ENCODE measurements around the gene SH2B3.

Gene SH2B3

GRCh38 chr12:111454311-111454710 lies 48.6 kb downstream of the SH2B3 start:
- Histone ChIP-seq H3K9me3 (ENCODE audit: severe bottlenecking) (no peaks in the 10 kb centered on the region), H3K27me3 (ENCODE audit: insufficient read depth, low read depth, severe bottlenecking) (no peaks in the 10 kb centered on the region), H3K4me3 (ENCODE audit: low read depth, low read length) (no peak overlapping the region), H3K27ac (no peak overlapping the region), H3K36me3 (peaks cover 50% of the 10 kb centered on the region)
- no peak for DNase-seq
- TF ChIP-seq CTCF (IDR thresholded peaks at IDR 0.05; ENCODE audit: low read depth, low read length) = no peak

GRCh38 chr12:111454716-111455447 lies 49.2 kb downstream of the SH2B3 start:
- H3K27me3 ChIP-seq (ENCODE audit: insufficient read depth, low read depth, severe bottlenecking) = no peaks in the 10 kb centered on the region
- H3K36me3 ChIP-seq = peaks cover 50% of the 10 kb centered on the region
- H3K9me3 ChIP-seq (ENCODE audit: severe bottlenecking) = no peaks in the 10 kb centered on the region
- TF ChIP-seq CTCF (IDR thresholded peaks at IDR 0.05; ENCODE audit: low read depth, low read length) = no peak
- no peak for DNase-seq
- no peak overlapping the region for H3K4me3 ChIP-seq (ENCODE audit: low read depth, low read length)
- no peak overlapping the region for H3K27ac ChIP-seq

- no peaks in the 10 kb centered on the region for H3K27me3 ChIP-seq (ENCODE audit: insufficient read depth, low read depth, severe bottlenecking)
- H3K9me3 ChIP-seq (ENCODE audit: severe bottlenecking) = no peaks in the 10 kb centered on the region
- DNase-seq = no peak
- TF ChIP-seq CTCF (IDR thresholded peaks at IDR 0.05; ENCODE audit: low read depth, low read length) = no peak
- peaks cover 46% of the 10 kb centered on the region for H3K36me3 ChIP-seq
- H3K27ac ChIP-seq = no peak overlapping the region
- H3K4me3 ChIP-seq (ENCODE audit: low read depth, low read length) = no peak overlapping the region
These were observed 50.0 kb downstream of the SH2B3 start for GRCh38 chr12:111455448-111456320.

- H3K27me3 ChIP-seq (ENCODE audit: insufficient read depth, low read depth, severe bottlenecking) = no peaks in the 10 kb centered on the region
- no peak overlapping the region for H3K27ac ChIP-seq
- TF ChIP-seq CTCF (IDR thresholded peaks at IDR 0.05; ENCODE audit: low read depth, low read length) = no peak
- peaks cover 50% of the 10 kb centered on the region for H3K36me3 ChIP-seq
- no peaks in the 10 kb centered on the region for H3K9me3 ChIP-seq (ENCODE audit: severe bottlenecking)
- DNase-seq = no peak
- no peak overlapping the region for H3K4me3 ChIP-seq (ENCODE audit: low read depth, low read length)
These were observed 51.3 kb downstream of the SH2B3 start for GRCh38 chr12:111457071-111457470.

- H3K9me3 ChIP-seq (ENCODE audit: severe bottlenecking) = no peaks in the 10 kb centered on the region
- no peak for DNase-seq
- no peak for TF ChIP-seq CTCF (IDR thresholded peaks at IDR 0.05; ENCODE audit: low read depth, low read length)
- no peak overlapping the region for H3K27ac ChIP-seq
- H3K27me3 ChIP-seq (ENCODE audit: insufficient read depth, low read depth, severe bottlenecking) = no peaks in the 10 kb centered on the region
- H3K4me3 ChIP-seq (ENCODE audit: low read depth, low read length) = no peak overlapping the region
- peaks cover 50% of the 10 kb centered on the region for H3K36me3 ChIP-seq
These were observed 51.9 kb downstream of the SH2B3 start for GRCh38 chr12:111457577-111457976.

Measured in WERI-Rb-1 (cell line).